ENCODE data around the gene MARVELD2. TPM values are rescaled to one million over a fixed set of nuclear protein-coding genes. Genes with fewer than 3 reads are reported as not detected.
"Not testable (repeated sequence)": the region's sequence is repeated elsewhere in the genome, so short reads cannot be mapped to it uniquely, and the experiment has no call there.

The MARVELD2 gene
- total and polyA plus RNA-seq, 2 of the 13 experiments (the other 11 are each of a cell fraction or from before 2014, with no cell fraction given), result 11.1 to 15.4 TPM

DNA sequence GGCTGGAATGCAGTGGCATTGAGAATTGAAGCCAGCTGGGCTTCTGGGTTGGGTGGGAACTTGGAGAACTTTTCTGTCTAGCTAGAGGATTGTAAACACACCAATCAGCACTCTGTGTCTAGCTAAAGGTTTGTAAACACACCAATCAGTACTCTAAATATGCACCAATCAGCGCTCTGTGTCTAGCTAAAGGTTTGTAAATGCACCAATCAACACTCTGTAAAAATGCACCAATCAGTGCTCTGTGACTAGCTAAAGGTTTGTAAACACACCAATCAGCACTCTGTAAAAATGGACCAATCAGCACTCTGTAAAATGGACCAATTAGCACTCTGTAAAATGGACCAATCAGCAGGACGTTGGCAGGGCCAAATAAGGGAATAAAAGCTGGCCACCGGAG, 51.5 kb downstream of the MARVELD2 start:
- H4K20me1 ChIP-seq (ENCODE audit: insufficient read depth, low read length); BruUV-seq (replicated peaks); H2AFZ ChIP-seq (ENCODE audit: low read length); CTCF ChIA-PET (ENCODE audit: low intra/inter-chr PET ratio, low total read pairs); H3K4me2 ChIP-seq (ENCODE audit: low read depth, low read length); H3K9ac ChIP-seq (ENCODE audit: insufficient read depth, low read depth, low read length); H3K4me3 ChIP-seq (replicated peaks in 1 of 3; ENCODE audit: insufficient read depth in 1 of 3, low read depth in 2 of 3, low read length in 3 of 3); H3K79me2 ChIP-seq (ENCODE audit: insufficient read depth, low read length); H3K27ac ChIP-seq (ENCODE audit: extremely low read length, insufficient read depth, low read length); H3K27me3 ChIP-seq (ENCODE audit: control insufficient read depth in 1 of 2, insufficient read depth in 2 of 2, low read length in 2 of 2); in situ Hi-C loops (cut with HindIII; ENCODE audit: extremely low pct_ligation_motif_present, low pct_unique_long_range_greater_than_20kb); H3K9me3 ChIP-seq (ENCODE audit: low read length); FAIRE-seq; ATAC-seq; DNase-seq (ENCODE audit: low spot score); H3K36me3 ChIP-seq (replicated peaks in 1 of 2; ENCODE audit: control insufficient read depth in 1 of 2, insufficient read depth in 2 of 2, low read length in 2 of 2); H3K4me1 ChIP-seq (ENCODE audit: insufficient read depth, low read length); intact Hi-C loops (cut with micrococcal nuclease; ENCODE audit: unreplicated experiment): not testable (repeated sequence)
- 100% methylated on average over 1 of the region's 3 CpGs for WGBS (ENCODE audit: low lambda C conversion rate)
- POLR2A ChIA-PET, result interaction anchor here (0.8 kb wide), 1 partner anchor 27 kb away, joined by 4 read pairs; no protein-coding TSS in a partner anchor
- peak; percentile 10; the same call in 1 of the 2 replicates for TF ChIP-seq SRF (IDR thresholded peaks at IDR 0.05; ENCODE audit: low read depth, low read length)
- TF ChIP-seq NFYB (CRISPR knock-in tag; IDR thresholded peaks at IDR 0.05), result peak; percentile 68
- TF ChIP-seq NFYC (CRISPR knock-in tag; IDR thresholded peaks at IDR 0.05), result peak; percentile 68

DNA sequence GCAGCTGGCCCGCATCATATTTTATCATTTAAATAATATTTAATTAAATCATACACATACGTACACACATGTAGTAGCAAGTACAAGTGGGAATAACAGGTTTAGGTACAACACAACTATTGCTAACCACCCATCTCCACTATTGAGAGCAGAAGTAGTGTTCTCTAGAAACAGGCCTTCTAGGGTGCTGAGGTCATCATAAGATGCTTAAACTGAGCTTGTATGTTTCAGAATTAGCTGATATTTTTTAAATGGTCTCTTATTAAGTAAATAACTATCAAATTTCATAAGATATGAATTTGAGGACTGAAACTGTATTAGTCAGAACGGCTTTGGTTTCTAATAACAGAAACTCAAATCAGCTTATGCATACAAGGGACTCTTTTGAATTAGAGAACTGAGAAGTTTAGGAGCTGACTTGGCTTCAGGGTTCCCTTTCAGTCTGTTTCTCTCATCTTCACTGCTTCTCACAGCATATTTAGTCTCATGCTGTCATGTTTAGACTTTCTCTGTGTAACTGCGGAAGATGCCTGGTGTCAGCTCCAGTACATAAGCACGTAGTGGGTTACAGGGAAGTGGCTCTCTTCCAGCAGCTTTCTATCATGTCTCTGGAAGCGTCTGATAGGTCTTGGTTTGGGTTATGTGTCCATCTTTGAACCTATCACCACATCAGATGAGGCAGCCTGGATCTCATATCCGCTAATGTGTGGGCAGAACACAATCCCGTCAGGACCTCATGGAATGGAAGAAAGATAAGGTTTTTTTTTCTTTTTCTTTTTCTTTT, 52.7 kb downstream of the MARVELD2 start:
- intact Hi-C loops (cut with micrococcal nuclease; ENCODE audit: unreplicated experiment) (loop anchor here (1.0 kb wide), 1 partner anchor 45 kb away; no protein-coding TSS in a partner anchor), in situ Hi-C loops (cut with HindIII; ENCODE audit: extremely low pct_ligation_motif_present, low pct_unique_long_range_greater_than_20kb) (no loop called here)
- ChIA-PET CTCF (ENCODE audit: low intra/inter-chr PET ratio, low total read pairs) (no interaction called here), POLR2A (no interaction called here)
- Histone ChIP-seq H3K79me2 (ENCODE audit: insufficient read depth, low read length) (no peaks in the 10 kb centered on the region), H3K36me3 (replicated peaks in 1 of 2; ENCODE audit: control insufficient read depth in 1 of 2, insufficient read depth in 2 of 2, low read length in 2 of 2) (no peaks in the 10 kb centered on the region), H3K27ac (ENCODE audit: extremely low read length, insufficient read depth, low read length) (no peak overlapping the region), H3K27me3 (ENCODE audit: control insufficient read depth in 1 of 2, insufficient read depth in 2 of 2, low read length in 2 of 2) (no peaks in the 10 kb centered on the region), H3K4me3 (replicated peaks in 1 of 3; ENCODE audit: insufficient read depth in 1 of 3, low read depth in 2 of 3, low read length in 3 of 3) (no peak overlapping the region), H2AFZ (ENCODE audit: low read length) (no peak overlapping the region), H3K4me1 (ENCODE audit: insufficient read depth, low read length) (peaks cover 13% of the 10 kb centered on the region), H4K20me1 (ENCODE audit: insufficient read depth, low read length) (no peaks in the 10 kb centered on the region), H3K4me2 (ENCODE audit: low read depth, low read length) (no peak overlapping the region), H3K9me3 (ENCODE audit: low read length) (no peaks in the 10 kb centered on the region), H3K9ac (ENCODE audit: insufficient read depth, low read depth, low read length) (no peak overlapping the region)
- ATAC-seq, result no peak
- no peak for DNase-seq (ENCODE audit: low spot score)
- FAIRE-seq, result no peak
- WGBS (ENCODE audit: low lambda C conversion rate), result 76% methylated on average over 8 of the region's 8 CpGs
- TF ChIP-seq, protein P1, sequence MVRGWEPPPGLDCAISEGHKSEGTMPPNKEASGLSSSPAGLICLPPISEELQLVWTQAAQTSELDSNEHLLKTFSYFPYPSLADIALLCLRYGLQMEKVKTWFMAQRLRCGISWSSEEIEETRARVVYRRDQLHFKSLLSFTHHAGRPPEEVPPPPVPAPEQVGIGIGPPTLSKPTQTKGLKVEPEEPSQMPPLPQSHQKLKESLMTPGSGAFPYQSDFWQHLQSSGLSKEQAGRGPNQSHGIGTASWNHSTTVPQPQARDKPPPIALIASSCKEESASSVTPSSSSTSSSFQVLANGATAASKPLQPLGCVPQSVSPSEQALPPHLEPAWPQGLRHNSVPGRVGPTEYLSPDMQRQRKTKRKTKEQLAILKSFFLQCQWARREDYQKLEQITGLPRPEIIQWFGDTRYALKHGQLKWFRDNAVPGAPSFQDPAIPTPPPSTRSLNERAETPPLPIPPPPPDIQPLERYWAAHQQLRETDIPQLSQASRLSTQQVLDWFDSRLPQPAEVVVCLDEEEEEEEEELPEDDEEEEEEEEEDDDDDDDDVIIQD (CRISPR knock-in tag; IDR thresholded peaks at IDR 0.05; ENCODE audit: low read depth), result no peak
- no peak for TF ChIP-seq REPIN1 (CRISPR knock-in tag; IDR thresholded peaks at IDR 0.05; ENCODE audit: borderline replicate concordance, low read depth)
- no peak for TF ChIP-seq XRCC5 (optimal IDR thresholded peaks at IDR 0.05; ENCODE audit: low read length)
- no peak for TF ChIP-seq KLF13 (CRISPR knock-in tag; IDR thresholded peaks at IDR 0.05)
- TF ChIP-seq, protein P2, sequence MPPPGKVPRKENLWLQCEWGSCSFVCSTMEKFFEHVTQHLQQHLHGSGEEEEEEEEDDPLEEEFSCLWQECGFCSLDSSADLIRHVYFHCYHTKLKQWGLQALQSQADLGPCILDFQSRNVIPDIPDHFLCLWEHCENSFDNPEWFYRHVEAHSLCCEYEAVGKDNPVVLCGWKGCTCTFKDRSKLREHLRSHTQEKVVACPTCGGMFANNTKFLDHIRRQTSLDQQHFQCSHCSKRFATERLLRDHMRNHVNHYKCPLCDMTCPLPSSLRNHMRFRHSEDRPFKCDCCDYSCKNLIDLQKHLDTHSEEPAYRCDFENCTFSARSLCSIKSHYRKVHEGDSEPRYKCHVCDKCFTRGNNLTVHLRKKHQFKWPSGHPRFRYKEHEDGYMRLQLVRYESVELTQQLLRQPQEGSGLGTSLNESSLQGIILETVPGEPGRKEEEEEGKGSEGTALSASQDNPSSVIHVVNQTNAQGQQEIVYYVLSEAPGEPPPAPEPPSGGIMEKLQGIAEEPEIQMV (CRISPR knock-in tag; IDR thresholded peaks at IDR 0.05; ENCODE audit: low read depth), result no peak
- BruUV-seq (replicated peaks), result no TSS peak

All from HepG2 (cell line).